ENCODE results near the gene TMEM132D.

- no peak for TF ChIP-seq POLR2AphosphoS5 (IDR thresholded peaks at IDR 0.05; ENCODE audit: insufficient read depth in 1 of 2, low read depth in 1 of 2)
- TF ChIP-seq CTCF (IDR thresholded peaks at IDR 0.05): no peak
- no peak for TF ChIP-seq POLR2A (IDR thresholded peaks at IDR 0.05)
Observed at GRCh38 chr12:129532707-129533499, 370.9 kb downstream of the TMEM132D start.

All from vagina (tissue), 2 donors.